ENCODE data around the gene OXER1. TPM values are rescaled to one million over a fixed set of nuclear protein-coding genes. Genes with fewer than 3 reads are reported as not detected.

OXER1 gene
- total and polyA plus RNA-seq, 9 of the 15 experiments (the other 6 are each of a cell fraction or from before 2014, with no cell fraction given) = not detected

DNA sequence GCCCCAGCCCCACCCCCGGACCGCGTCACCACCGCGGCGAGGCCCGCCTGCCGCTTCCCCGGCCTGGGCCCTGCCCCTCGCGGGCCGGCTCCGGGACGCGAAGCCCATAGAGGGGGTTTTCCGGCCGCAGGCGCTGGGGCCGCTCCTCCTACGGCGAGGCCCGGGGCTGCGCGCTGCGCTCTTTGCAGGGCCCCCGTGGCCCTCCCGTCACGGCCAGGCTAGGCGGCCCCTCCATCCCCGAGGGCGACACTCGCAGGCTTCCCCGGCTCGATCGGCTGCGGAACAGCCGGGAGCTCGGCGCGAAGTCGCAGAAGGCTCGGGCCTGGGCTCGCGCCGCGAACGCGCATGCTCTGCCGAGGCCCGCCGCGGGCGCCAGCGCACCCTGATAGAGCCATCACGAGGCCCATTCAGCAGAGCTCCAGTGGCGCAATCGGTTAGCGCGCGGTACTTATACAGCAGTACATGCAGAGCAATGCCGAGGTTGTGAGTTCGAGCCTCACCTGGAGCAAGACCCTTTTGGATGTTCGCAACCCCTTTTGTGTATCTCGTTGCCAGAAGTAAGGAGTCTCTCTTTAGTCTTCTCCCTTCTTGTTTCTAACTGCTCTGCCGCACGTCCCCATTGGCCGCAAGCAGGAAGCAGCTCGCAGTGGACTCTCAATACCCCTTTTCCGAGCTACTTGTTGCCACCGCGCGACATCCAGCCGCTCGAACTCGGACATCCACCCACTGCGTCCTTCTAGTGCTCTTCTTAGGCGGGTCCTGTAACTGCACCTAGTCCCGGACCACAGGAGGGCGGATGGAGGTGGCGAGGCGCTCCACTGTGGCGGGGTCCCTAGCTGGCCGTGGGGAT lies 46.4 kb upstream of the OXER1 start (continued):
- TF ChIP-seq, protein P1, sequence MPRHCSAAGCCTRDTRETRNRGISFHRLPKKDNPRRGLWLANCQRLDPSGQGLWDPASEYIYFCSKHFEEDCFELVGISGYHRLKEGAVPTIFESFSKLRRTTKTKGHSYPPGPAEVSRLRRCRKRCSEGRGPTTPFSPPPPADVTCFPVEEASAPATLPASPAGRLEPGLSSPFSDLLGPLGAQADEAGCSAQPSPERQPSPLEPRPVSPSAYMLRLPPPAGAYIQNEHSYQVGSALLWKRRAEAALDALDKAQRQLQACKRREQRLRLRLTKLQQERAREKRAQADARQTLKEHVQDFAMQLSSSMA (CRISPR knock-in tag; IDR thresholded peaks at IDR 0.05) = no peak
- TF ChIP-seq, protein P2, sequence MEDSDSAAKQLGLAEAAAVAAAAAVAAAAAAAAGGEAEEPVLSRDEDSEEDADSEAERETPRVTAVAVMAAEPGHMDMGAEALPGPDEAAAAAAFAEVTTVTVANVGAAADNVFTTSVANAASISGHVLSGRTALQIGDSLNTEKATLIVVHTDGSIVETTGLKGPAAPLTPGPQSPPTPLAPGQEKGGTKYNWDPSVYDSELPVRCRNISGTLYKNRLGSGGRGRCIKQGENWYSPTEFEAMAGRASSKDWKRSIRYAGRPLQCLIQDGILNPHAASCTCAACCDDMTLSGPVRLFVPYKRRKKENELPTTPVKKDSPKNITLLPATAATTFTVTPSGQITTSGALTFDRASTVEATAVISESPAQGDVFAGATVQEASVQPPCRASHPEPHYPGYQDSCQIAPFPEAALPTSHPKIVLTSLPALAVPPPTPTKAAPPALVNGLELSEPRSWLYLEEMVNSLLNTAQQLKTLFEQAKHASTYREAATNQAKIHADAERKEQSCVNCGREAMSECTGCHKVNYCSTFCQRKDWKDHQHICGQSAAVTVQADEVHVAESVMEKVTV (CRISPR knock-in tag; IDR thresholded peaks at IDR 0.05) = peak; percentile 52
- TF ChIP-seq, protein P3, sequence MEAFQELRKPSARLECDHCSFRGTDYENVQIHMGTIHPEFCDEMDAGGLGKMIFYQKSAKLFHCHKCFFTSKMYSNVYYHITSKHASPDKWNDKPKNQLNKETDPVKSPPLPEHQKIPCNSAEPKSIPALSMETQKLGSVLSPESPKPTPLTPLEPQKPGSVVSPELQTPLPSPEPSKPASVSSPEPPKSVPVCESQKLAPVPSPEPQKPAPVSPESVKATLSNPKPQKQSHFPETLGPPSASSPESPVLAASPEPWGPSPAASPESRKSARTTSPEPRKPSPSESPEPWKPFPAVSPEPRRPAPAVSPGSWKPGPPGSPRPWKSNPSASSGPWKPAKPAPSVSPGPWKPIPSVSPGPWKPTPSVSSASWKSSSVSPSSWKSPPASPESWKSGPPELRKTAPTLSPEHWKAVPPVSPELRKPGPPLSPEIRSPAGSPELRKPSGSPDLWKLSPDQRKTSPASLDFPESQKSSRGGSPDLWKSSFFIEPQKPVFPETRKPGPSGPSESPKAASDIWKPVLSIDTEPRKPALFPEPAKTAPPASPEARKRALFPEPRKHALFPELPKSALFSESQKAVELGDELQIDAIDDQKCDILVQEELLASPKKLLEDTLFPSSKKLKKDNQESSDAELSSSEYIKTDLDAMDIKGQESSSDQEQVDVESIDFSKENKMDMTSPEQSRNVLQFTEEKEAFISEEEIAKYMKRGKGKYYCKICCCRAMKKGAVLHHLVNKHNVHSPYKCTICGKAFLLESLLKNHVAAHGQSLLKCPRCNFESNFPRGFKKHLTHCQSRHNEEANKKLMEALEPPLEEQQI (IDR thresholded peaks at IDR 0.05) = peak; percentile 79
- TF ChIP-seq SMC3 (conservative IDR thresholded peaks at IDR 0.05; ENCODE audit: insufficient read depth, low read depth, low read length) (no peak), NRF1 (conservative IDR thresholded peaks at IDR 0.05 in 1 of 2, IDR thresholded peaks at IDR 0.05 in 1 of 2) (peak; percentile 94 to 95), ZNF764 (CRISPR knock-in tag; IDR thresholded peaks at IDR 0.05; ENCODE audit: low read depth) (0 out of 2 replicates have a peak, but pooled peaks have one; percentile 34), NELFE (IDR thresholded peaks at IDR 0.05; ENCODE audit: insufficient read depth, insufficient read length) (no peak), ZNF282 (CRISPR knock-in tag; IDR thresholded peaks at IDR 0.05) (peak; percentile 61; the same call in 1 of the 2 replicates), TRIM24 (IDR thresholded peaks at IDR 0.05) (peak in 1 of 2 experiments; percentile 81; a peak in 2 of 4 replicates)
- TF ChIP-seq, protein P4, sequence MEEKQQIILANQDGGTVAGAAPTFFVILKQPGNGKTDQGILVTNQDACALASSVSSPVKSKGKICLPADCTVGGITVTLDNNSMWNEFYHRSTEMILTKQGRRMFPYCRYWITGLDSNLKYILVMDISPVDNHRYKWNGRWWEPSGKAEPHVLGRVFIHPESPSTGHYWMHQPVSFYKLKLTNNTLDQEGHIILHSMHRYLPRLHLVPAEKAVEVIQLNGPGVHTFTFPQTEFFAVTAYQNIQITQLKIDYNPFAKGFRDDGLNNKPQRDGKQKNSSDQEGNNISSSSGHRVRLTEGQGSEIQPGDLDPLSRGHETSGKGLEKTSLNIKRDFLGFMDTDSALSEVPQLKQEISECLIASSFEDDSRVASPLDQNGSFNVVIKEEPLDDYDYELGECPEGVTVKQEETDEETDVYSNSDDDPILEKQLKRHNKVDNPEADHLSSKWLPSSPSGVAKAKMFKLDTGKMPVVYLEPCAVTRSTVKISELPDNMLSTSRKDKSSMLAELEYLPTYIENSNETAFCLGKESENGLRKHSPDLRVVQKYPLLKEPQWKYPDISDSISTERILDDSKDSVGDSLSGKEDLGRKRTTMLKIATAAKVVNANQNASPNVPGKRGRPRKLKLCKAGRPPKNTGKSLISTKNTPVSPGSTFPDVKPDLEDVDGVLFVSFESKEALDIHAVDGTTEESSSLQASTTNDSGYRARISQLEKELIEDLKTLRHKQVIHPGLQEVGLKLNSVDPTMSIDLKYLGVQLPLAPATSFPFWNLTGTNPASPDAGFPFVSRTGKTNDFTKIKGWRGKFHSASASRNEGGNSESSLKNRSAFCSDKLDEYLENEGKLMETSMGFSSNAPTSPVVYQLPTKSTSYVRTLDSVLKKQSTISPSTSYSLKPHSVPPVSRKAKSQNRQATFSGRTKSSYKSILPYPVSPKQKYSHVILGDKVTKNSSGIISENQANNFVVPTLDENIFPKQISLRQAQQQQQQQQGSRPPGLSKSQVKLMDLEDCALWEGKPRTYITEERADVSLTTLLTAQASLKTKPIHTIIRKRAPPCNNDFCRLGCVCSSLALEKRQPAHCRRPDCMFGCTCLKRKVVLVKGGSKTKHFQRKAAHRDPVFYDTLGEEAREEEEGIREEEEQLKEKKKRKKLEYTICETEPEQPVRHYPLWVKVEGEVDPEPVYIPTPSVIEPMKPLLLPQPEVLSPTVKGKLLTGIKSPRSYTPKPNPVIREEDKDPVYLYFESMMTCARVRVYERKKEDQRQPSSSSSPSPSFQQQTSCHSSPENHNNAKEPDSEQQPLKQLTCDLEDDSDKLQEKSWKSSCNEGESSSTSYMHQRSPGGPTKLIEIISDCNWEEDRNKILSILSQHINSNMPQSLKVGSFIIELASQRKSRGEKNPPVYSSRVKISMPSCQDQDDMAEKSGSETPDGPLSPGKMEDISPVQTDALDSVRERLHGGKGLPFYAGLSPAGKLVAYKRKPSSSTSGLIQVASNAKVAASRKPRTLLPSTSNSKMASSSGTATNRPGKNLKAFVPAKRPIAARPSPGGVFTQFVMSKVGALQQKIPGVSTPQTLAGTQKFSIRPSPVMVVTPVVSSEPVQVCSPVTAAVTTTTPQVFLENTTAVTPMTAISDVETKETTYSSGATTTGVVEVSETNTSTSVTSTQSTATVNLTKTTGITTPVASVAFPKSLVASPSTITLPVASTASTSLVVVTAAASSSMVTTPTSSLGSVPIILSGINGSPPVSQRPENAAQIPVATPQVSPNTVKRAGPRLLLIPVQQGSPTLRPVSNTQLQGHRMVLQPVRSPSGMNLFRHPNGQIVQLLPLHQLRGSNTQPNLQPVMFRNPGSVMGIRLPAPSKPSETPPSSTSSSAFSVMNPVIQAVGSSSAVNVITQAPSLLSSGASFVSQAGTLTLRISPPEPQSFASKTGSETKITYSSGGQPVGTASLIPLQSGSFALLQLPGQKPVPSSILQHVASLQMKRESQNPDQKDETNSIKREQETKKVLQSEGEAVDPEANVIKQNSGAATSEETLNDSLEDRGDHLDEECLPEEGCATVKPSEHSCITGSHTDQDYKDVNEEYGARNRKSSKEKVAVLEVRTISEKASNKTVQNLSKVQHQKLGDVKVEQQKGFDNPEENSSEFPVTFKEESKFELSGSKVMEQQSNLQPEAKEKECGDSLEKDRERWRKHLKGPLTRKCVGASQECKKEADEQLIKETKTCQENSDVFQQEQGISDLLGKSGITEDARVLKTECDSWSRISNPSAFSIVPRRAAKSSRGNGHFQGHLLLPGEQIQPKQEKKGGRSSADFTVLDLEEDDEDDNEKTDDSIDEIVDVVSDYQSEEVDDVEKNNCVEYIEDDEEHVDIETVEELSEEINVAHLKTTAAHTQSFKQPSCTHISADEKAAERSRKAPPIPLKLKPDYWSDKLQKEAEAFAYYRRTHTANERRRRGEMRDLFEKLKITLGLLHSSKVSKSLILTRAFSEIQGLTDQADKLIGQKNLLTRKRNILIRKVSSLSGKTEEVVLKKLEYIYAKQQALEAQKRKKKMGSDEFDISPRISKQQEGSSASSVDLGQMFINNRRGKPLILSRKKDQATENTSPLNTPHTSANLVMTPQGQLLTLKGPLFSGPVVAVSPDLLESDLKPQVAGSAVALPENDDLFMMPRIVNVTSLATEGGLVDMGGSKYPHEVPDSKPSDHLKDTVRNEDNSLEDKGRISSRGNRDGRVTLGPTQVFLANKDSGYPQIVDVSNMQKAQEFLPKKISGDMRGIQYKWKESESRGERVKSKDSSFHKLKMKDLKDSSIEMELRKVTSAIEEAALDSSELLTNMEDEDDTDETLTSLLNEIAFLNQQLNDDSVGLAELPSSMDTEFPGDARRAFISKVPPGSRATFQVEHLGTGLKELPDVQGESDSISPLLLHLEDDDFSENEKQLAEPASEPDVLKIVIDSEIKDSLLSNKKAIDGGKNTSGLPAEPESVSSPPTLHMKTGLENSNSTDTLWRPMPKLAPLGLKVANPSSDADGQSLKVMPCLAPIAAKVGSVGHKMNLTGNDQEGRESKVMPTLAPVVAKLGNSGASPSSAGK (IDR thresholded peaks at IDR 0.05) = peak; percentile 81
